ENCODE results near the gene CENPE.
"Not testable (repeated sequence)": the region's sequence is repeated elsewhere in the genome, so short reads cannot be mapped to it uniquely, and the experiment has no call there.

CENPE gene, protein sequence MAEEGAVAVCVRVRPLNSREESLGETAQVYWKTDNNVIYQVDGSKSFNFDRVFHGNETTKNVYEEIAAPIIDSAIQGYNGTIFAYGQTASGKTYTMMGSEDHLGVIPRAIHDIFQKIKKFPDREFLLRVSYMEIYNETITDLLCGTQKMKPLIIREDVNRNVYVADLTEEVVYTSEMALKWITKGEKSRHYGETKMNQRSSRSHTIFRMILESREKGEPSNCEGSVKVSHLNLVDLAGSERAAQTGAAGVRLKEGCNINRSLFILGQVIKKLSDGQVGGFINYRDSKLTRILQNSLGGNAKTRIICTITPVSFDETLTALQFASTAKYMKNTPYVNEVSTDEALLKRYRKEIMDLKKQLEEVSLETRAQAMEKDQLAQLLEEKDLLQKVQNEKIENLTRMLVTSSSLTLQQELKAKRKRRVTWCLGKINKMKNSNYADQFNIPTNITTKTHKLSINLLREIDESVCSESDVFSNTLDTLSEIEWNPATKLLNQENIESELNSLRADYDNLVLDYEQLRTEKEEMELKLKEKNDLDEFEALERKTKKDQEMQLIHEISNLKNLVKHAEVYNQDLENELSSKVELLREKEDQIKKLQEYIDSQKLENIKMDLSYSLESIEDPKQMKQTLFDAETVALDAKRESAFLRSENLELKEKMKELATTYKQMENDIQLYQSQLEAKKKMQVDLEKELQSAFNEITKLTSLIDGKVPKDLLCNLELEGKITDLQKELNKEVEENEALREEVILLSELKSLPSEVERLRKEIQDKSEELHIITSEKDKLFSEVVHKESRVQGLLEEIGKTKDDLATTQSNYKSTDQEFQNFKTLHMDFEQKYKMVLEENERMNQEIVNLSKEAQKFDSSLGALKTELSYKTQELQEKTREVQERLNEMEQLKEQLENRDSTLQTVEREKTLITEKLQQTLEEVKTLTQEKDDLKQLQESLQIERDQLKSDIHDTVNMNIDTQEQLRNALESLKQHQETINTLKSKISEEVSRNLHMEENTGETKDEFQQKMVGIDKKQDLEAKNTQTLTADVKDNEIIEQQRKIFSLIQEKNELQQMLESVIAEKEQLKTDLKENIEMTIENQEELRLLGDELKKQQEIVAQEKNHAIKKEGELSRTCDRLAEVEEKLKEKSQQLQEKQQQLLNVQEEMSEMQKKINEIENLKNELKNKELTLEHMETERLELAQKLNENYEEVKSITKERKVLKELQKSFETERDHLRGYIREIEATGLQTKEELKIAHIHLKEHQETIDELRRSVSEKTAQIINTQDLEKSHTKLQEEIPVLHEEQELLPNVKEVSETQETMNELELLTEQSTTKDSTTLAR (N-terminal part only)

DNA sequence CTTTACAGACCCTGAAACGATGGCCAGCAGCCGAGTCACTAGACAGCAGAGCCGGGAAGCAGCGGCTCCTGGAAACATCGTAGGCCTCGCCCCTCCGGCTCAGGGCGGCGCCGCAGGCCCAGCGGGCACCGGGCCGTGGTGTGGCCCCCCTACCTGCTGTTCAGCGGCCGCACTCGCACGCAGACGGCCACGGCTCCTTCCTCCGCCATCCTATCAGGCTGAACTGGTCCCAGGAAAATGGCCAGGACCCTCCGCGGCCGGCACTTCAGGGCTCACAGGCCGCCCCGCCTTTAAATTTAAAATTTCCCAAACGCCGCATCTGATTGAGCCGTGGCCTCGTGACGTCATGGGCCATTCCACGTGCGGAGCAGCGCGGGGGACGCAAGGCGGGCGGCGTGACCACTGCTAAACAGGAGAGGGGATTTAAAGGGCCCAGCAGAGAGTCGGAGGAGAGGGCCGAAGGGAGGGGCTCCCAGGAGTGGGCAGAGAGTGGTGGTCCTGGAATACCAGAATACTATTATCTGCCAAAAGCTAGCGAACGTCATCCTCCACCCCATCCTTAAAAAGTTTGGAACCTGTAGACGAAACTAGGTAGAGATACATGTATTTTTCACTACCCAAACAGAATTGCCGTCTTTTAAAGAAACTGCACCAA is at the start of gene CENPE:
CENPE (minus strand) TSS at position 233 of the 655 bp plus-strand sequence; CDS start at position 209, 24 bp downstream.
- peak; percentile 78 for DNase-seq (ENCODE audit: low read depth, low spot score)

DNA sequence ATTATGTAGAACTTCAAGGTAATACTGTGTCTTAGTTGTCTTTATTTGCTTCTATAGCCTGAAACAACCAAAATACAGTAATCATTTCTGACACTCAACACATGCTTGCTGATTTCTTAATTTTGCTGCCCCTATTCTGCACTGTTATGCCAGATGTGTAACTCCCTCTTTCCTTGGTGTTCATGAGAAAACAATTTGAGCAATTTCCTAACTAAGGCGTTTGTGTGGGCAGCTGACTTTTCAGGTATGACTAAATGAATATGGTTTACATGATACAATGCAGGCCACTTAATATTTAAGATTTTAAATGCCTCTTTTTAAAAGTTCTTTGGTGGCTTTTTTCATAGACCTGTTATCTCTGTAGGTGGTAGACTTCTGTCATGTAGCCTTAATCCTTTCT is 46.1 kb upstream of the CENPE start:
- DNase-seq (ENCODE audit: low read depth, low spot score) = no peak

DNA sequence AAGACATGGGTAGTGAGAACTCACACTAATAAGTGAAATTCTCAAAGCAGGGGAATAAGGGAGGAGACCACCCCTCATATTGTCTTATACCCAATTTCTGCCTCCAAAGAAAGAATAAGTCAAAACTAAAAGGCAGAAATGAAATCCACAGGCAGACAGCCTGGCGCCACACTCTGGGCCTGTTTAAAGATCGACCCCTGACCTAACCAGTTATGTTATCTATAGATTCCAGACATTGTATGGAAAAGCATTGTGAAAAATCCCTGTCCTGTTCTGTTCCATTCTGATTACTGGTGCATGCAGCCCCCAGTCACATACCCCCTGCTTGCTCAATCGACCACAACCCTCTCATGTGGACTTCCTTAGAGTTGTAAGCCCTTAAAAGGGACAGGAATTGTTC is 32.8 kb upstream of the CENPE start:
- DNase-seq (ENCODE audit: low read depth, low spot score) = not testable (repeated sequence)

DNA sequence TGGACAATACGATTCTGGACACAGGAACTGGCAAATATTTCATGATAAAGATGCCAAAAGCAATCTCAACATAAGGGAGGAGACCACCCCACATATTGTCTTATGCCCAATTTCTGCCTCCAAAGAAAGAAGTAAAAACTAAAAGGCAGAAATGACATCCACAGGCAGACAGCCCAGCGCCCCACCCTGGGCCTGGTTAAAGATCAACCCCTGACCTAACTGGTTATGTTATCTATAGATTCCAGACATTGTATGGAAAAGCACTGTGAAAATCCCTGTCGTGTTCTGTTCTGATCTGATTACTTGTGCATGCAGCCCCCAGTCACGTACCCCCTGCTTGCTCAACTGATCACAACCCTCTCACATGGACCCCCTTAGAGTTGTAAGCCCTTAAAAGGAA is 25.4 kb upstream of the CENPE start:
- not testable (repeated sequence) for DNase-seq (ENCODE audit: low read depth, low spot score)

DNA sequence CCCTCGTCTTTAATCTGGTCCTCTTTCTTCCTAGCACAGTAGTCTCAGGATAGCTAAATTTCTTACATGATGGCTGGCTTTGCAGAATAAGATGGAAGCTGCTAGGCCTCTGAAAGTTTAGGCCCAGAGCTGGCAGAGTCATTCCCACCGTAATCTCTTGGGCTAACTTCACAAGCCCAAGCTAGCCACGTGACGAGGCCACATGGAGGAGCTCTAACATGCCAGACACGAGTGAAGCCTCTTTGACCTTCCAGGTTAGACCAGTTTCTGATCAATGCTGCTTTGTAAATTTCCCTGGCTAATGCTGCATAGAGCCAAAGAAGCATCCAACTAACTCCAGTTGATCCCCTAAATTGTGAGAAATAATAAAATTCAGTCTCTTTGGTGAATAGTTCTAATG is 9.5 kb upstream of the CENPE start:
- DNase-seq (ENCODE audit: low read depth, low spot score) = no peak

DNA sequence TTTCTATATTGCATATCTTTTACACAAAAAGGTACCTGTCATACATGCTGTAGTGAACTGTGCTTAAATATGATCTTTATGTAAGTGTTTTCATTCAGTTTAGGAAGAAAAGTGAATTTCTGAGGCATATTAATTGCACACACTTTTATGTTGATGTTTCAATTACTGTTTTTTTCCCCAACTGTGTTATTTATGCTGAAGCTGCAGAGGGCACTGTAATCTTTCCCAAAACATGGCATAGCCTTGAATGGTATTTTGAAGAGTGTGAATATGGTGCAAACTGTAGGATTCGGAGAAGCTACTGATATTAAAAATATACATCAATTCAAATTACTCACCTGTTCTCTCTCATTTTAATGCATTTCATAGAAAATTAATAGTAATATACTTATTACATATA is 6.0 kb upstream of the CENPE start:
- no peak for DNase-seq (ENCODE audit: low read depth, low spot score)

DNA sequence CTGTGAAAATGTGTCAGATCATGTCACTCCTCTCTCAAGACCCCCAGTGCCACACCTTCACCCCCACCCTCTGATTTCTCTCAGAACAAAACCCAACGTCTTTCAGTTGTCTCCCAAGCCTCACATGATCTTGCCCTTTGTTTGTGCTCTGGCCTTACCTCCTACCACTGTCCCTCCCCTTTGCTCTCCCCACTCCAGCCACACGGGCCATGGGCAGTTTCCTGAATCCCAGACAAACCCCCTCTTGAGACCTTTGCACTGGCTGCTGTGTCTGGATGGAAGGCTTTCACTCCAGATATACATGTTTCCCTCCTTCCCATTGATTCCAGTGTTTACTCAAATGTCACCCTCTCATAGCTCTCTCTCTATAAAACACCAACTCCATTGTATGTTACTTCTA is 3.6 kb upstream of the CENPE start:
- DNase-seq (ENCODE audit: low read depth, low spot score) = no peak

DNA sequence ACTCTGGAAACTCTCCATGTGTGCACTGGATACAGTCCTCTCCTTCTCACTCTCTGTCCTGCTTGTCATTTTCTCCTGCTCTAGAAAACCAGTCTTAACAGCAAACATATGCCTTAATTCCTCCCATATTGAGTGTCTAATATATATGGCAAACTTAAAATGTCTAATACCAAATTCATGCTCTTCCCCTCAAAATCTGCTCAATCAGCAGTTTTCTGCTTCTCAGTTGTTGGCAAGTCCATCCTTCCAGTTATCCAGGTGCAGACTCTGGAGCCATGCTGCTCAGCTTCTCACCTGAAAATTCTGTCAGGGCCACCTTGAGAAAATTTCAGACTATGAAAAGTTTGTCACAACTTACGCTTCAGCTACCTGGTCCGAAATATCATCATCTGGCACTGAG is 3.1 kb upstream of the CENPE start:
- DNase-seq (ENCODE audit: low read depth, low spot score) = no peak

DNA sequence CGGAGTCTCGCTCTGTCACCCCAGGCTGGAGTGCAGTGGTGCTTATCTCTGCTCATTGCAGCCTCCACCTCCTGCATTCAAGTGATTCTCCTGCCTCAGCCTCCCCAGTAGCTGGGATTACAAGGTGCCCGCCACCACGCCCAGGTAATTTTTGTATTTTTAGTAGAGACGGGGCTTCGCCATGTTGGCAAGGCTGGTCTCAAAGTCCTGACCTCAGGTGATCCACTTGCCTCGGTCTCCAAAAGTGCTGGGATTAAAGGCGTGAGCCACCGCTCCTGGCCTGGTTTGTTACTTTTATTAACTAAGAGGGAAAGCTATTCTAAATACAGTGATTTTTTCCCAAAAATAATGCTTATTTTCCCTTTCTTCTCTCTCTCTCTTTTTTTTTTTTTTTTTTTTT is 866 bp upstream of the CENPE start:
- DNase-seq (ENCODE audit: low read depth, low spot score) = no peak

DNA sequence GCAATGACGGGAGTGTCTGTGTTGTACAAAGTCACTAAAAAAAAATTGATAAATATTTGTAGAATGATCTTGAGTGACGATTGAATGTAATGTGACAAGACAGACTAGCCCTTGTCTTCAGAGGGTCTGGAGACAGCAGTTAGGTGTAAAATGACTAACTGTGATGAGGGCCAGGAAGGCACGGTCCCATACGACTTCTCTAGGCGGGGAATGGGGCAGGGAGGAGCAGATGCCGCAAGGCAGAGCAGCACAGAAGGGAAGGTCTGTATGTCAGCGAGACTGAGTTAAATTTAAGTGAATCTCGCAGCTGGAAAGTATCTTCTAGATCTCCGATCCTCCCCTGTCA is 405 bp downstream of the CENPE start:
- no peak for DNase-seq (ENCODE audit: low read depth, low spot score)

DNA sequence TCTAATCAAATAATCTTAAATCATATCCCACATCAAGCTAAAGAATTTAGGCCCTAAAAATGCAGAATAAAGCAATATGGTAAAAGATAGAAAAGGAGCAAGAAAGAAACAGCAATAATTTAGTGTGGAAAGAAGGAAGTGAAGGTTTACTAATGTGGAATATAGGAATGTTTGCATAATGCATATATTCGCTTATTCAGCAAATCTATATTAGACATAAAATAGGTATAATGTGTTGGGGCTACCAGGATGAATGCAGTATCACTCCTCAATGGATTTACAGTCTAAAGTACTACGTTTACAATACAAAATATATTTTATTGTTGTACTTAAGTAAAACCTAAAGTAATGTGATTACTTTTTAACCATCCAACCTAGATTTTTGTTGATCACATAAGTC is 4.7 kb downstream of the CENPE start:
- no peak for DNase-seq (ENCODE audit: low read depth, low spot score)

DNA sequence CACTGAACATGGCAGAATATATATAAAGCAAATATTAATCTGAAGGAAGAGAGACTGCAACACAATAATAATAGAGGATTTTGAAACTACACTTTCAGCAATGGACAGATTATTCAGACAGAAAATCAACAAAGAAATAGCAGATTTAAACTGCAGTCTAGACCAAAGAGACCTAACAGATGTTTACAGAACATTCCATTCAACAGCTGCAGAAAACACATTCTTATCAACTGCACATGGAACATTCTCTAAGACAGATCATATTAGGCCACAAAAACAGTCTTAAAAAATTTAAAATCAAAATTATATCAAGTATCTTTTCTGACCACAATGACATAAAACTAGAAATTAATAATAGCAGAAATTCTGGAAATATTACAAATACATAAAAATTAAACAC is 27.1 kb downstream of the CENPE start:
- DNase-seq (ENCODE audit: low read depth, low spot score) = no peak

DNA sequence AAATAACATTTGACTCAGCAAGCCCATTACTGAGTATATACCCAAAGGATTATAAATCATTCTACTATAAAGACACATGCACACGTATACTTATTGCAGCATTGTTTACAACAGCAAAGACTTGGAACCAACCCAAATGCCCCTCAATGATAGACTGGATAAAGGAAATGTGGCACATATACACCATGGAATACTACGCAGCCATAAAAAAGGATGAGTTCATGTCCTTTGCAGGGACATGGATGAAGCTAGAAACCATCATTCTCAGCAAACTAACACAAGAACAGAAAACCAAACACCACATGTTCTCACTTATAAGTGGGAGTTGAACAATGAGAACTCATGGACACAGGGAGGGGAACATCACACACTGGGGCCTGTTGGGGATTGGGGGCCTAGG is 28.4 kb downstream of the CENPE start:
- DNase-seq (ENCODE audit: low read depth, low spot score) = not testable (repeated sequence)

DNA sequence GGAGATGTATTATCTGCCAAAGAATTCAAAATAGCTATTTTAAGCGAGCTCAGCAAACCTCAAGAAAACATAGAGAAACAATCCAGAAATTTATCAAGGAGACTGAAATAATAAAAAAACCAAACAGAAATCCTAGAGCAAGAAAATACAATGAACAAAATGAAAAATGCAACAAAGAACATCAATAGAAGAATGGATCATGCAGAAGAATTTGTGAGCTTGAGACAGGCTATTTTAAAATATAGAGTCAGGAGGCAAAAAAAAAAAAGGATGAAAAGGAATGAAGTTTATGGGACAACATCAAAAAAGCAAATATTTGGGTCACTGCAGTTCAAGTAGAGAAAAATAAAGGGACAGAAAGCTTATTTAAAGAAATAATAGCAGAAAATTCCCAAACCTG is 29.1 kb downstream of the CENPE start:
- DNase-seq (ENCODE audit: low read depth, low spot score) = no peak

DNA sequence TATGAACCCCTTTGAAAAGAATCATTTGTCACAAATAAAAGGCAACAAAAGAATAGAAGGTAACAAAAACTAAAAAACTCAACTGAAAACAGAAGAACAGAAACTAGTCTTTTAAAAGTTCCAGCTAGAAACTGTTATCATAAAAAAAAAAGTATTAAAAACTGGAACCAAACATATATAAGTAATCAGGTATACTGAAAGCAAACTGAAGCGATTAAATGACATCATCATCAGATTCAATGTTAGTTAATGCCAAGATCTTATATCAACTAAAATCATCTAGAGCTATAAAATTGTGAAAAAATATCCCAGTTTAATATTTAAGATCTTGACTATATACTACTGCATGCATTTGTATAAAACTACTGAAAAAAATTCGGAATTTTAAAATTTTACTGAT is 36.0 kb downstream of the CENPE start:
- DNase-seq (ENCODE audit: low read depth, low spot score) = no peak

DNA sequence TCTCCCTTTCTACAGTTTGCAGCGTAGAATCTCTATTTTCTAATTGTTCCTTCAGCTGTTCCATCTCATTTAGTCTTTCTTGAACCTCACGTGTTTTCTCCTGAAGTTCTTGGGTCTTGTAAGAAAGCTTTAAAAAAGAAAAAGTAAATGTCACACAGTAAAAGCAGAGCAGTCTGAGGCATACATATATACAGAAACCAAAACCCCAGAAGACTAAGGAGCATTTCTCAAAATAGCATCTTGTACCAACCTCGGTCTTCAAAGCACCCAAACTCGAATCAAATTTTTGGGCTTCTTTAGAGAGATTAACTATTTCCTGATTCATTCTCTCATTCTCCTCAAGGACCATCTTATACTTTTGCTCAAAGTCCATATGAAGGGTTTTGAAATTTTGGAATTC is 39.4 kb downstream of the CENPE start:
- DNase-seq (ENCODE audit: low read depth, low spot score) = no peak

DNA sequence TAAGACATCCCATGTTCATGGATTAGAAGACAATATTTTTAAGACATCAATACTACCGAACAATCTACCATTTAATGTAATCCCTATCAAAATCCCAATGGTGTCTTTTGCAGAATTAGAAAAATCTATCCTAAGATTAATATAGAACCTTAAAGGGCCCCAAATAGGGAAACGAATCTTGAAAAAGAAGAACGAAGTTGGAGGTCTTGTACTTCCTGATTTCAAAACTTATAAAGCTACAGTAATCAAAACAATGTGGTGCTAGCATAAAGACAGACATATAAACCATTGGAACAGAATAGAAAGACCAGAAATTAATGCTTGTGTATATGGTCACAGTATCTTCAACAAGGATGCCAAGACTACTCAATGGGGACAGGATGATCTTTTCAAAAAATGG is 42.0 kb downstream of the CENPE start:
- DNase-seq (ENCODE audit: low read depth, low spot score) = no peak

DNA sequence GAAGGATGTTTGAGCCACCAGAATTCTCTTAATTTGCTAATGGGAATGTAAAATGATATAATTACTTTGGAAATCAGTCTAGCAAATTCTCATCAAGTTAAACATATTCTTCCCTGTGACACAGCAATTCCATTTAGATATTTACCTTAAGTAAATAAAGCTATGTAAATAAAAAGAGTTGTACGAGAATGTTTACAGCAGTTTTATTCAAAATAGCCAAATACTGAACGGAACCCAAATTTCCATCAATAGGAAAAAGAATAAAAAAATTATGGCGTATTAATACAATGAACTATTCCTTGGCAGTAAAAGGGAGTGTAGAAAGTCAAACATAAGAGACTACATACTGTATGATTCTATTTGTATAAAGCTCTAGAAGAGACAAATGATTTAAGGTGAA is 45.8 kb downstream of the CENPE start:
- no peak for DNase-seq (ENCODE audit: low read depth, low spot score)

DNA sequence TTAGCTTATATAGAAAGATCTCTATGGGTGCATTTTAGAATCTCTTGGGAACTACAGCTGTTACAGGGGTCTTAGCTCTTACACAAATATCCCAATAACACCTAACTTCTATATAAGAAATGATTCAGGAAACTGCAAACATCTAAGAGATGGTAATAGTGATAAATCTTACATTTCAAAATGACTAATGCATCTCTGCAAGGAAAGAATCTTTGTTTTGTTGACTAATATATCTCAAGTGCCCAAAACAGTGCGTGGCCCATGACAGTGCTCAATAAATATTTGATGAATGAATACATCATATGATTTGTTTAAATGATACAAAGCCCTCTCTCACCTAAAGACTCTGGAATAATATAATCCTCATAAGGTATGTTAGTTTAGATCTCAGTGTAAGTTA is 47.5 kb downstream of the CENPE start:
- no peak for DNase-seq (ENCODE audit: low read depth, low spot score)

DNA sequence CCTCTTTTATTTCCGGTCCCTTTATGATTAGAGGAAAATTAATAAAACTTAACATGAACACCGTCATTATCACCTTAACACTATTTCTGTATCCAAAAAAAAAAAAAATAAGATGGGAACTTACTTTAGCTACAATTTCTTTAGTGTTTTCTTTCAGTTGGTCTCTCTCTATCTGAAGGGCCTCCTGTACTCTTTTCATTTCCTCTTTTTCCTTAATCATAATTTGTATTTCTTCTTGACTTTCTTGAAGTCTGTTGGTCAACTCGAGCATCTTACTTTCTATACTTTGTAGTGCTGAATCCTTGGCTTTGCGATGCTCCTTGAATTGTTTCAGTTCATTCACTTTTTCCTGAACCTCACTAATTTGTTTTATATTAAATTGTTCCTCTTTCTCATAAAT is 53.2 kb downstream of the CENPE start:
- no peak for DNase-seq (ENCODE audit: low read depth, low spot score)

DNA sequence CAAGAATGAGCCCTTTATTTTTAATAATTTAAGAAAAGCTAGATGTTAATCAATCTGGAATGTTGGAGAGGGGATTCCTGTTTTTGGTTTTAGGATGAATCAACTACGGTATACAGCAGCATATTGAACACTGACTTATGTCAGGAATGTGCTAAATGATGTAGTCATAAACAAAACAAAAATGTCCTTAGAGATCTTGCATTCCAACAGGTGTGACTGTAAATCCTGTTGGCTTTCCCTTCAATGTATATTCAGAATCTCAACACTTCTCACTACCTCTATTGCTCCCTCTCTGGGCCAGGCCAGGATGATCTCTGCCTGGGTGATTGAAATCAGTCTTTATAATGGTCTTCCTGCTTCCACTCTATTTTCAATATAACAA is 60.7 kb downstream of the CENPE start:
- no peak for DNase-seq (ENCODE audit: low read depth, low spot score)

Data from smooth muscle cell of the brain vasculature (primary cell).